HG02852 (cell line): Measurements from ENCODE around the gene CAMTA1.

Experiments used
- ATAC-seq: cut with Tn5 transposase; IDR thresholded peaks from one replicate; pipeline ENCODE4 v1.9.1; 2021; ENCODE audit warnings: mild to moderate bottlenecking, moderate library complexity; ENCODE audit not compliant: unreplicated experiment

Gene CAMTA1

GRCh38 chr1:7610106-7610731 lies 825.0 kb downstream of the CAMTA1 start:
- no peak for ATAC-seq

GRCh38 chr1:7610936-7611335 lies 825.7 kb downstream of the CAMTA1 start:
- ATAC-seq: no peak

GRCh38 chr1:7611421-7612010 lies 826.3 kb downstream of the CAMTA1 start:
- no peak for ATAC-seq

GRCh38 chr1:7613106-7613850 lies 828.0 kb downstream of the CAMTA1 start:
- no peak for ATAC-seq

DNA sequence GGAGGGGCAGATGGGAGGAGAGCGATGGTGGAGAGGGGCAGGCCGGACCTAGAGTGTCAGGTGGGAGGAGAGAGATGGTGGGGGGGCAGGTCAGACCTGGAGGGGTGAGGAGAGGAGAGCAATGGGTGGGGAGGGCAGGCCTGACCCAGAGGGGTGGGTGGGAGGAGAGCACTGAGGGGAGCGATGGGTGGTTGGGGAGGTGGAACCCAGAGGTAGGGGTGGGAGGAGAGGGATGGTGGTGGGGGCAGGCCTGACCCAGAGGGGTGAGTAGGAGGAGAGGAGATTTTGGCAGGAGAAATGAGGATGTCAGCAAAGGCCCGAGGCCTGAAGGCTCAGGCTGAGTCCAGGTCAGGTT lies 828.6 kb downstream of the CAMTA1 start:
- no peak for ATAC-seq

DNA sequence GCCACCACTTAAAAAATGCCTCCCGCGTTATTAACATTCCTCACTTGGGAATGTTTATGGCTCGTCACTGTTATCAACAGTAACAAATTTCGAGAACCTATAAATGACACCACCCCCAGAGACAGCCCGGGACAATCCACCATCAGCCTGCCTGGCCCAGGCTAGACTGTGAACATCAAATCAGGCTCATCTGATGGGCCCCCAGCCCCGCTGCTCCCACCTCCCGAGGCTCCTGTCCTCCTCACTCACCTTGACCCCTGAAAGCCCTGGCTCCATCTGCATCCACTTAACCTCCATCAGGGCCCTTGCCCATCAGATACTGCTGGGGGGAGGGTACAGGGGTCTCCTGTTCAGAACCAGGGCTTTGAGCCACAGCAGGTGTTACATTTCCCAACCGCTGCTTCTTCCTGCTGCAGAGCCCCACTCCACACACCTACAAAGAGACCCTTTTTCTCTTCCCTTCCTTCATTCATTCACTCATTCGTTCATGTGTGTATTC lies 829.4 kb downstream of the CAMTA1 start:
- no peak for ATAC-seq

- no peak for ATAC-seq
These were observed 829.9 kb downstream of the CAMTA1 start for GRCh38 chr1:7615138-7615537.

DNA sequence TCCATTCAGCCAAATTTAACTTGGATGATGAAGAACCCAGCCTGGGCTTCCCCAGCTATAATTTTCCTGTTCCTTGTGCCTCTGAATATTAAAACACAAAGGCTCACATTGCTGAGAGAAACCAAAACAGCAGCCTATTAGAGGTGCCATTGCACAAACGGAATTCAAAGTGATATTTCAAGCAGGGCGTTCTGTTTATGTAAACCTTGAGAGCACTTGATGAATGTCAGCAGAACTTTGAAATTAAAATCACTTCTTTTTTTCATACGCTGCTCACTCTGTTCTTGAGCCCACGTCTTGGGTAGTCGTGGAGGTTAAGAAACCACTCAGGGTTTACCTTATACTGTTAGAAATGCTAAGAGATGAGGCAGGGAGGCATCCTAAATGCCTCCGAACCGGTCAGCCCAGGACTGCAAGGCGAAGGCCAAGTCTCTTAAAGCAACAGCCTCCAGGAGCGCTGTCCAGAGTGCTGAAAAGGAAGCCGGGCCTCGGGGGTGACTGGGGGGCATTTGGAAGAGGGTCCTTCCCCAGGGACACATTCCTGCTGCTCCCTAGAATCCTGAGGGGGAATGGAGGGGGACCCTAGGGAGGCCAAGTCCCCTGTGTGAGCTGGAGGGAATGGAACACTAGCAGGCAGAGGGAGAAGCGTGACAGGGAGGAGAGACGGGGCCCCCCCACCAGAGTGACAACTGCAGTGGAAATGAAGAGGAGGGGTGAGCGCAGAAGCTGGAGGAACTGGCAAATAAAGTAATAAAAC lies 831.0 kb downstream of the CAMTA1 start:
- no peak for ATAC-seq

DNA sequence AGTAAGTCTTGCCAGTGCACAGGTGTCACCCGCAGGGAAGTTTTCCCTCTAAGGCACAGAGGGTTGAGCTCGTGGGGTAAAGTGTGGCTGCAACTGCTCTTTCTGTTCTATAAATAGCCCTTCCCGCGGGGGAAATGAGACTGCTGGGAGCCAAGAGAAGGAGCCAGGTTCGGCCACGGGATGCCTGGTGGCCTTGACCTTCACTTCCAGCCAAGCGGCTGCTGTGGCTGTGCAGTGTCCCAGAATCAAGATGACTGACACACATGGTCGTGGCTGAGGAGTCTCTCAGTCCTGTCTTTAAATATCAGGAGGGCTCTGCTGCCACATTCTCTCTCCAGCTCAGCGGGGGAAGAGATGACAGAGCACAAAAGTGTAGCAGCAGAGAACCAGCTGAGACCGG lies 831.7 kb downstream of the CAMTA1 start:
- ATAC-seq: no peak

DNA sequence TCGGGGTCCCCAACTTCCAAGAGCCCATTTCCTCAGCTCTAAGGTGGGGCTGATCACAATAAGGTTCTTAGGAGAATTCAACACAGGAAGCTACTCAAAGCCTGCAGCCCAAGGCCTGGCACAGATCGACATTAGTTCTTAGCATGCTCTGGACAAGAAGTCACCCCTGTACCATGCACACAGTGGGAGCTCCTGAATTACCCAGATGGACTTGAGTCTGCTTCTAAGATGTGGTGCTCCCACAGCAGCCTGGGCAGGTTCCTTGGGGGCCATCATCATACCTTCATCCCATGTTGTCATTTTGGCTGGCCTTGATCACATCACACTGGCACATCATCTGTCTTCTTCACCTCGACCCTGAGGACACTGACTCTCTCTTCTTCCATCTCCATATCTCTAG lies 832.6 kb downstream of the CAMTA1 start:
- ATAC-seq: no peak

- ATAC-seq: no peak
These were observed 834.9 kb downstream of the CAMTA1 start for GRCh38 chr1:7620196-7620595.

DNA sequence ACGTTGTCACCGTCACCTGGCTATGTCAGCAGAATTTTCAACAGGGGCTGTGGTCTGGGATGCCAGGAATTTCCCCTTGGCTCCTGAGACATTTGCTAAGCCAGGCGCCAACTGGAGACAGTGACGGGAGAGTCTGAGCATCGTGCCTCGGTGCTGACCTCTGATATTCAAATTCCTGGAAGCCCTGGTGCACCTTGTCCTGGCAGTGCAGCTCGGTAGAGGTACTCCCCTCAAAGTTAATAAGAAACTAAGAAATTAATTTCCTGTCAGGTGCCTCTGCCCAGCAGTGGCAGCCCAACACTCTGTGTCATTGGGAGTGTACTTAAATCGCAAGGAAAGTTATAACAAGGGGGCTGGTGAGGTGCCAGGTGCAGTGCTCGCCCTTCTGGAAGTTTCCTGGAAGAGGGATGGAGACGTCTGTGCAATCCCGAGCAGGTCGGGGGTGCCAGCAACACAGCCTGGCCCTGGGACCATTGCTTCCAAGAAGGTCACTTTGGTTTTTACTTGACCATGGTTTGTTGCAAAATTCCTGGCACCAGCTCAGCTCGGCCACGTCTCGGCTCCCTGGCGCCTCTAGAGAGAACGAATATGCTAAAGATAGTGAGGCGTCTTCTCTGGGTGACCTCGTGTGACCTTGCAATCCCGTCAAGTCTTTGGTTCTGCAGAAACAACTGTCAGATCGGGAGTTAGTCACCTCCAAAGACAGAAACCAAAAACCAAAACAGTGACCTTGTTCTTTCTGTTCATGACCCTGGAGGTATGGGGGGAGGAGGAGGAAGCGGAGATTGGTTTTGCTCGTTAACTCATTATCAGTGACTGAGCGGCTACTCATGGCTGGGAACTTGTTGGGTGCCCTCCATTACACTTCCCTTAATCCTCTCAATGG lies 836.3 kb downstream of the CAMTA1 start:
- ATAC-seq: no peak

- no peak for ATAC-seq
These were observed 838.6 kb downstream of the CAMTA1 start for GRCh38 chr1:7623842-7624241.

- no peak for ATAC-seq
These were observed 839.6 kb downstream of the CAMTA1 start for GRCh38 chr1:7624791-7625355.

DNA sequence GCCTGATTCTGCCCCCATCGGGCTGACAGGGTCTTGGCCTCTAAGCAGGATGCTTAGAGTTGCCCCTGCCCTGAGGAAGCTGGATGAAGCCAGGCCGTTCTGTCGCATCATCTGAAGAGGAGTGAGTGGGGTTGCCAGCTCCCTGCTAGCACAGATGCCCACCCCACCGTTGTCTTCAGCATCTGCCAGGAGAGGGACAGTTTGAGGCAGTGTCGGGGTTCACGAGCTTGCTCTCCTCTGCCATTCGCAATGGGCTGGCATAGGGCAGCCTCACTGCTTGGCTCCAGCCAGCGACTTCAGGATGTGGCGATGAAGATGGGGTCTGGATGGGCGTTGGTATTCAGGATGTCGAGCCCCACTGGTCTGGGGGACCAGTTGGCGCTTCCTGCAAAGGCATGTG lies 840.1 kb downstream of the CAMTA1 start:
- ATAC-seq: no peak

GRCh38 chr1:7628273-7628672 lies 843.0 kb downstream of the CAMTA1 start:
- no peak for ATAC-seq

DNA sequence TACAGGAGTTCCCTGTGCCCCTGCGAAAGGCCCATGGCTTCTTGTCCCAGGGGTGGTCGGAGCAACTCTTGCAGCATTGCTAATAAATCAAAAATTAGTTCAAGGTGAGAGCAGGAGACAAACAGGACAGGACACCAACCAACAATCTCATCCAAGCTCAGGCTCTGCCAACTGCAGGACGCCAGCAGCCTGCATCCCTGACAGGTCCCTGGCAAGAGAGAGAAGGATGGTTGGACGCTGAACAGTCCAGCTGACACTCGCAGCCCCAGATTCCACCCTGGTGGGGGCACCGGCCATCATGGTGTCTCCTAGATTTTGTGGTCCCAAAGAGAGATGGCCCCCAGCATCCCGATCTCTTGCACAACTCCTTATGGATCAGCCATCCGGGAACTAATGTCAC lies 843.8 kb downstream of the CAMTA1 start:
- ATAC-seq: no peak

GRCh38 chr1:7629465-7630195 lies 844.4 kb downstream of the CAMTA1 start:
- no peak for ATAC-seq

GRCh38 chr1:7630378-7630777 lies 845.1 kb downstream of the CAMTA1 start:
- ATAC-seq: no peak

DNA sequence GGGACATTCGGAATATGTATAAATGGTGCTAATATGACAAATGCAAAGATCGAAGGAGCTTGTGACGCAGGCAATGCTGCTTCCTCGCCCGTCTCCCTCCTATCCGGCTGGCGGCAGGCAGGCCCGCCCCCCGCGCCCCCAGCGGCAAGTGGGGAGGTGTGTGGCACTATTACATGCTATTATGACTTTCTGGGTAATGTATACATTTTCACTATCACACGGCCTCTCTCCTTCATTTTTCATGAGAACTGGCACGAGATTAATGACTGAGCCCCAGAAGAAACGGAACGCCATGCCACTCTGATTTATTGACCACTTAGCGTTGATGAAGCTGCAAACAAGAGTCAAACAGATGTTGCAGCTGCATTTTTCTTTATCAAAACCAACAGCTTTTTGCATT lies 846.9 kb downstream of the CAMTA1 start:
- ATAC-seq: no peak
